HepG2 (cell line): ENCODE measurements around the gene HOTAIR. TPM values are rescaled to one million over a fixed set of nuclear protein-coding genes. Genes with fewer than 3 reads are reported as not detected.

Source experiments
- ASH2L ChIP-seq: fragments of 300-600, 200-600 bp; sonication (generic); IDR thresholded peaks from 2 replicates; pipeline ENCODE4 v1.7.0; 2017; ENCODE audit warnings: low read depth, mild to moderate bottlenecking, moderate library complexity, mixed read lengths, low read length; ENCODE audit not compliant: insufficient read length
- CAMTA2 ChIP-seq: sonication (generic); formaldehyde crosslinking; IDR thresholded peaks from 2 replicates; pipeline ENCODE4 v1.4.0; 2020; ENCODE audit warnings: mild to moderate bottlenecking, missing genetic modification reagents, borderline replicate concordance
- DZIP1 ChIP-seq: sonication (generic); formaldehyde crosslinking; IDR thresholded peaks from 2 replicates; pipeline ENCODE4 v1.5.0; 2020; ENCODE audit warnings: mild to moderate bottlenecking, missing genetic modification reagents
- EP300 ChIP-seq, 3 experiments: sonication (generic) in 1 of 3; formaldehyde crosslinking in 1 of 3; IDR thresholded peaks; 2 replicates each; pipeline versions ENCODE4 v1.5.1 to v1.6.1; 2011 to 2020; ENCODE audit warnings: low read depth in 2 of 3, low read length in 2 of 3, borderline replicate concordance in 1 of 3, improper control_type of control experiment in 1 of 3, mild to moderate bottlenecking in 1 of 3, missing genetic modification reagents in 1 of 3, moderate library complexity in 1 of 3
- EZH2 ChIP-seq: conservative IDR thresholded peaks from 2 replicates; pipeline ENCODE4 v1.6.1; 2012; ENCODE audit warnings: mild to moderate bottlenecking, low read depth, low read length, moderate library complexity
- GMEB1 ChIP-seq: sonication (generic); formaldehyde crosslinking; IDR thresholded peaks from 2 replicates; pipeline ENCODE4 v1.5.1; 2020; ENCODE audit warnings: missing genetic modification reagents, mild to moderate bottlenecking, borderline replicate concordance
- GZF1 ChIP-seq: sonication (generic); formaldehyde crosslinking; IDR thresholded peaks from 2 replicates; pipeline ENCODE4 v1.5.1; 2020; ENCODE audit warnings: mild to moderate bottlenecking, missing genetic modification reagents
- LCORL ChIP-seq, 2 experiments: fragments of 450-650 bp in 1 of 2; sonication (generic) in 1 of 2; formaldehyde crosslinking in 1 of 2; IDR thresholded peaks; 2 replicates each; pipeline versions ENCODE4 v1.5.0 to v1.6.1; 2017 to 2020; ENCODE audit warnings: antibody characterized with exemption in 1 of 2, missing genetic modification reagents in 1 of 2
- MEIS2 ChIP-seq: sonication (generic); formaldehyde crosslinking; IDR thresholded peaks from 2 replicates; pipeline ENCODE4 v1.9.0; 2021; ENCODE audit warnings: mild to moderate bottlenecking, missing genetic modification reagents
- NR2F1 ChIP-seq, 2 experiments: fragments of 450-650 bp in 1 of 2; formaldehyde crosslinking in 1 of 2; IDR thresholded peaks; 2 replicates each; pipeline versions ENCODE4 v1.5.0 to v1.6.1; 2016 to 2020; ENCODE audit warnings: mild to moderate bottlenecking in 1 of 2, missing compliant biosample characterization in 1 of 2, missing genetic modification reagents in 1 of 2, moderate library complexity in 1 of 2
- NR2F6 ChIP-seq, 2 experiments: IDR thresholded peaks; 2 replicates each; pipeline ENCODE4 v1.6.1; 2016; ENCODE audit warnings: antibody characterized with exemption in 1 of 2, mild to moderate bottlenecking in 1 of 2
- POLR2G ChIP-seq: fragments of 200-400 bp; formaldehyde crosslinking; IDR thresholded peaks from 2 replicates; pipeline ENCODE4 v1.6.1; 2018; ENCODE audit warnings: mild to moderate bottlenecking, low read depth, low read length, moderate library complexity
- ZFY ChIP-seq: sonication (generic); formaldehyde crosslinking; IDR thresholded peaks from 2 replicates; pipeline ENCODE4 v1.4.0; 2020; ENCODE audit warnings: missing genetic modification reagents
- ZNF275 ChIP-seq: sonication (generic); formaldehyde crosslinking; IDR thresholded peaks from 2 replicates; pipeline ENCODE4 v1.8.0; 2022; ENCODE audit warnings: missing genetic modification reagents, mild to moderate bottlenecking, inconsistent platforms, borderline replicate concordance
- ZNF383 ChIP-seq: sonication (generic); formaldehyde crosslinking; IDR thresholded peaks from 2 replicates; pipeline ENCODE4 v1.4.0; 2020; ENCODE audit warnings: missing genetic modification reagents, mild to moderate bottlenecking, borderline replicate concordance
- ZNF674 ChIP-seq: sonication (generic); formaldehyde crosslinking; IDR thresholded peaks from 2 replicates; pipeline ENCODE4 v1.5.0; 2020; ENCODE audit warnings: low read depth, mild to moderate bottlenecking, missing genetic modification reagents
- polyA plus RNA-seq, 8 experiments: library from polyadenylated mRNA; depleted of rRNA in 3 of 8; stranded (reverse) in 7 of 8; unstranded in 1 of 8; fragments of >200 nt; fragmentation: Illumina TruSeq in 4 of 8; extraction: Trizol in 4 of 8; gene quantifications; 2 replicates each; pipeline versions ENCODE4 v1.2.1 to v1.2.3, GENCODE V29; 2011 to 2016; ENCODE audit warnings: low read depth in 4 of 8, missing spikeins in 1 of 8, mixed read lengths in 1 of 8; ENCODE audit not compliant: insufficient read depth in 1 of 8
- total RNA-seq, 5 experiments: library from RNA; depleted of rRNA; stranded (reverse); fragments of >200 nt; fragmentation: Illumina TruSeq; extraction: Trizol; gene quantifications; 2 replicates each; pipeline ENCODE4 v1.2.3, GENCODE V29; 2016; ENCODE audit warnings: low read depth in 1 of 5
- TF ChIP-seq, protein P1 (sequence below): sonication (generic); formaldehyde crosslinking; IDR thresholded peaks from 2 replicates; pipeline ENCODE4 v1.5.0; 2020; ENCODE audit warnings: mild to moderate bottlenecking, missing genetic modification reagents, borderline replicate concordance

HOTAIR gene
- total and polyA plus RNA-seq, 2 of the 13 experiments (the other 11 are each of a cell fraction or from before 2014, with no cell fraction given), result not detected

DNA sequence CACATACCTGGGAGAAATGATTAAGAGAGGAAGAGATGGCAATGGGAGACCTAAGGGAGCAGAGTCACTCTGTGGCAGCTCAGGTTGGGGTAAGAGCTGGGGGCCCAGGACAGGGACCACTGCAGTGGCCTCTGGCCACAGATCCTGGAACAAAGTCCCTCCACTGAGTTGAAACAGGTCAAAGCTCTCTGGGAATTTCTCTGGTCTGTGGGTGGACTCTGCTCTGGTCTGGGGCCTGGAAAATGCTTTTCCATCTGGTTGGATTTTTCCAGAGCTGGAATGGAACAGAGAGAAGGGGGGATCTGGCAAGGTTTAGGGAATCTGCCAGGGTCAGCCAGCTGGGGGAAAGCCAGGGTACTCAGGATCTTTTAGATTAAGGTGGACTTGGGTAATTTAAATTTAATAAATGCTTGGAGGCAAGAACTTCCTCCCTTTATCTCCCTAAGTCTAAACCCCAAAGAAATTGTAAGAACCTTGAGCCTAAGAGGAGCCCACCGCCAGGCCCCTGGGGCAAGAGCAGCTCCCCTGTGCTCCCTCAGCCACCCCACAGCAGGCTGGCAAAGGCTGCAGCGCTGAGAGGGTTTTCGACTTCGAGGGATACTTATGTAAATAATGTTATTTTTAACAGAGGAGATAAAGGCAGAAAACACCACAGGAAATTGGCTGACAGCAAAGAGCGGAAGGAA is 13.9 kb upstream of the HOTAIR start (continued):
- TF ChIP-seq EP300 (IDR thresholded peaks at IDR 0.05; ENCODE audit: low read depth in 2 of 2, low read length in 2 of 2) (peak in 1 of 2 experiments; percentile 35; a peak in 1 of 4 replicates), EP300 (CRISPR knock-in tag; IDR thresholded peaks at IDR 0.05; ENCODE audit: borderline replicate concordance) (no peak), LCORL (IDR thresholded peaks at IDR 0.05) (no peak), LCORL (CRISPR knock-in tag; IDR thresholded peaks at IDR 0.05) (peak; percentile 21; the same call in 1 of the 2 replicates), NR2F1 (CRISPR knock-in tag; IDR thresholded peaks at IDR 0.05) (peak in 1 of 2 experiments; percentile 15; a peak in 1 of 4 replicates), ZNF275 (0 out of 2 replicates have a peak, but pooled peaks have one; percentile 15), ZNF383 (no peak), CAMTA2 (CRISPR knock-in tag) (no peak), ASH2L (peak; percentile 57), DZIP1 (CRISPR knock-in tag) (no peak), ZFY (no peak), MEIS2 (CRISPR knock-in tag) (0 out of 2 replicates have a peak, but pooled peaks have one; percentile 36), EZH2 (no peak), GZF1 (CRISPR knock-in tag) (no peak), NR2F6 (IDR thresholded peaks at IDR 0.05) (peak; percentile 45; the same call in 1 of the 2 replicates), NR2F6 (CRISPR knock-in tag; IDR thresholded peaks at IDR 0.05) (0 out of 2 replicates have a peak, but pooled peaks have one; percentile 26), GMEB1 (CRISPR knock-in tag) (no peak), ZNF674 (CRISPR knock-in tag) (no peak), POLR2G (no peak)
- TF ChIP-seq, protein P1, sequence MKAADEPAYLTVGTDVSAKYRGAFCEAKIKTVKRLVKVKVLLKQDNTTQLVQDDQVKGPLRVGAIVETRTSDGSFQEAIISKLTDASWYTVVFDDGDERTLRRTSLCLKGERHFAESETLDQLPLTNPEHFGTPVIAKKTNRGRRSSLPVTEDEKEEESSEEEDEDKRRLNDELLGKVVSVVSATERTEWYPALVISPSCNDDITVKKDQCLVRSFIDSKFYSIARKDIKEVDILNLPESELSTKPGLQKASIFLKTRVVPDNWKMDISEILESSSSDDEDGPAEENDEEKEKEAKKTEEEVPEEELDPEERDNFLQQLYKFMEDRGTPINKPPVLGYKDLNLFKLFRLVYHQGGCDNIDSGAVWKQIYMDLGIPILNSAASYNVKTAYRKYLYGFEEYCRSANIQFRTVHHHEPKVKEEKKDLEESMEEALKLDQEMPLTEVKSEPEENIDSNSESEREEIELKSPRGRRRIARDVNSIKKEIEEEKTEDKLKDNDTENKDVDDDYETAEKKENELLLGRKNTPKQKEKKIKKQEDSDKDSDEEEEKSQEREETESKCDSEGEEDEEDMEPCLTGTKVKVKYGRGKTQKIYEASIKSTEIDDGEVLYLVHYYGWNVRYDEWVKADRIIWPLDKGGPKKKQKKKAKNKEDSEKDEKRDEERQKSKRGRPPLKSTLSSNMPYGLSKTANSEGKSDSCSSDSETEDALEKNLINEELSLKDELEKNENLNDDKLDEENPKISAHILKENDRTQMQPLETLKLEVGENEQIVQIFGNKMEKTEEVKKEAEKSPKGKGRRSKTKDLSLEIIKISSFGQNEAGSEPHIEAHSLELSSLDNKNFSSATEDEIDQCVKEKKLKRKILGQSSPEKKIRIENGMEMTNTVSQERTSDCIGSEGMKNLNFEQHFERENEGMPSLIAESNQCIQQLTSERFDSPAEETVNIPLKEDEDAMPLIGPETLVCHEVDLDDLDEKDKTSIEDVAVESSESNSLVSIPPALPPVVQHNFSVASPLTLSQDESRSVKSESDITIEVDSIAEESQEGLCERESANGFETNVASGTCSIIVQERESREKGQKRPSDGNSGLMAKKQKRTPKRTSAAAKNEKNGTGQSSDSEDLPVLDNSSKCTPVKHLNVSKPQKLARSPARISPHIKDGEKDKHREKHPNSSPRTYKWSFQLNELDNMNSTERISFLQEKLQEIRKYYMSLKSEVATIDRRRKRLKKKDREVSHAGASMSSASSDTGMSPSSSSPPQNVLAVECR (CRISPR knock-in tag), result peak; percentile 13; the same call in 1 of the 2 replicates
